DOHH2 (cell line): ENCODE measurements around the gene P3H2.

Source experiments
- H3F3A ChIP-seq: fragments of 200-600 bp; sonication (generic), shearing (Covaris generic); 2 replicates; pipeline ENCODE4 v1.6.0; 2016; ENCODE audit warnings: antibody characterized with exemption, mild to moderate bottlenecking; ENCODE audit not compliant: control insufficient read depth, insufficient read depth
- H3K27ac ChIP-seq: fragments of 200-600 bp; sonication (generic); 2 replicates; pipeline ENCODE4 v1.5.1; 2014; ENCODE audit warnings: low read depth, mild to moderate bottlenecking, low read length, moderate library complexity
- H3K27me3 ChIP-seq: fragments of 200-600 bp; sonication (generic); 2 replicates; pipeline ENCODE4 v1.6.1; 2014; ENCODE audit warnings: mild to moderate bottlenecking, low read length, mixed read lengths; ENCODE audit not compliant: control insufficient read depth
- H3K36me3 ChIP-seq: fragments of 200-600 bp; sonication (generic); 2 replicates; pipeline ENCODE4 v1.6.1; 2014; ENCODE audit warnings: mild to moderate bottlenecking, low read length, moderate library complexity, mixed read lengths; ENCODE audit not compliant: control insufficient read depth
- H3K4me1 ChIP-seq: fragments of 200-600 bp; sonication (generic); 2 replicates; pipeline ENCODE4 v1.6.1; 2014; ENCODE audit warnings: mild to moderate bottlenecking, low read length, mixed read lengths; ENCODE audit not compliant: control insufficient read depth
- H3K4me2 ChIP-seq: fragments of 200-600 bp; sonication (generic); 2 replicates; pipeline ENCODE4 v1.6.0; 2014; ENCODE audit warnings: mild to moderate bottlenecking, low read length, moderate library complexity
- H3K4me3 ChIP-seq: fragments of 200-600 bp; sonication (generic); 2 replicates; pipeline ENCODE4 v1.5.1; 2014; ENCODE audit warnings: mild to moderate bottlenecking, low read length, mixed read lengths
- H3K79me2 ChIP-seq: fragments of 200-600 bp; sonication (generic); 2 replicates; pipeline ENCODE4 v1.6.1; 2014; ENCODE audit warnings: mild to moderate bottlenecking, low read length, mixed read lengths; ENCODE audit not compliant: control insufficient read depth
- H3K9me2 ChIP-seq: fragments of 200-600 bp; sonication (generic); replicated peaks from 2 replicates; pipeline ENCODE4 v1.6.1; 2014; ENCODE audit warnings: mild to moderate bottlenecking, low read length, mixed read lengths; ENCODE audit not compliant: control insufficient read depth
- H3K9me3 ChIP-seq: fragments of 200-600 bp; sonication (generic); 2 replicates; pipeline ENCODE4 v1.6.1; 2014; ENCODE audit warnings: antibody characterized with exemption, low read length, mixed read lengths; ENCODE audit not compliant: control insufficient read depth, insufficient read depth
- H4K20me1 ChIP-seq: fragments of 200-600 bp; sonication (generic); 2 replicates; pipeline ENCODE4 v1.6.0; 2014; ENCODE audit warnings: low read depth, mild to moderate bottlenecking, antibody characterized with exemption, low read length, moderate library complexity; ENCODE audit not compliant: control insufficient read depth, insufficient read depth
- EZH2phosphoT487 ChIP-seq: fragments of 200-600 bp; sonication (generic); IDR thresholded peaks from 2 replicates; pipeline ENCODE4 v1.6.1; 2017; ENCODE audit warnings: borderline replicate concordance, mild to moderate bottlenecking, antibody characterized with exemption, low read length, moderate library complexity, mixed read lengths
- TF ChIP-seq, protein P1 (sequence below): fragments of 200-600 bp; sonication (generic); IDR thresholded peaks from one replicate; pipeline ENCODE4 v1.5.1; 2014; ENCODE audit warnings: antibody characterized with exemption, mild to moderate bottlenecking, low read depth, low read length; ENCODE audit not compliant: poor library complexity, severe bottlenecking

Gene P3H2

DNA sequence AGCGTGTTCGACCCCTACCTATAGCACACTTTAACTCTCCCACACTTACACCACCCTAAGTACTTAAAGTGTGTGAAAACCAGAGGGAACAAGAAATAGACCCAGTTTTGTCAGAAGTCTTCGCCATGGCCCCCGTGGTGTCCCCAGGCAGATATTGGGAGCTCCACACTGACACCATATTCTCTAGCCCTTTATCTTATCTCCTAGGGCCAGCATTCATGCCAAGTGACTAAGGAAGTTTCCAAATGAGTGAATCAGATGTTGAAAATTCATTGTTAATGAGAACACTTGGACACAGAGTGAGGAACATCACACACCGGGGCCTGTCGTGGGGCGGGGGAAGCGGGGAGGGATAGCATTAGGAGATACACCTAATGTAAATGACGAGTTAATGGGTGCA is 31.8 kb downstream of the P3H2 start:
- no peaks in the 10 kb centered on the region for H3K4me1 ChIP-seq
- H3K79me2 ChIP-seq, result no peaks in the 10 kb centered on the region
- no peaks in the 10 kb centered on the region for H3K9me3 ChIP-seq
- TF ChIP-seq EZH2phosphoT487, result no peak
- TF ChIP-seq, protein P1, sequence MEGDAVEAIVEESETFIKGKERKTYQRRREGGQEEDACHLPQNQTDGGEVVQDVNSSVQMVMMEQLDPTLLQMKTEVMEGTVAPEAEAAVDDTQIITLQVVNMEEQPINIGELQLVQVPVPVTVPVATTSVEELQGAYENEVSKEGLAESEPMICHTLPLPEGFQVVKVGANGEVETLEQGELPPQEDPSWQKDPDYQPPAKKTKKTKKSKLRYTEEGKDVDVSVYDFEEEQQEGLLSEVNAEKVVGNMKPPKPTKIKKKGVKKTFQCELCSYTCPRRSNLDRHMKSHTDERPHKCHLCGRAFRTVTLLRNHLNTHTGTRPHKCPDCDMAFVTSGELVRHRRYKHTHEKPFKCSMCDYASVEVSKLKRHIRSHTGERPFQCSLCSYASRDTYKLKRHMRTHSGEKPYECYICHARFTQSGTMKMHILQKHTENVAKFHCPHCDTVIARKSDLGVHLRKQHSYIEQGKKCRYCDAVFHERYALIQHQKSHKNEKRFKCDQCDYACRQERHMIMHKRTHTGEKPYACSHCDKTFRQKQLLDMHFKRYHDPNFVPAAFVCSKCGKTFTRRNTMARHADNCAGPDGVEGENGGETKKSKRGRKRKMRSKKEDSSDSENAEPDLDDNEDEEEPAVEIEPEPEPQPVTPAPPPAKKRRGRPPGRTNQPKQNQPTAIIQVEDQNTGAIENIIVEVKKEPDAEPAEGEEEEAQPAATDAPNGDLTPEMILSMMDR, result no peak
- H3K27ac ChIP-seq, result no peak overlapping the region
- H3K36me3 ChIP-seq, result no peaks in the 10 kb centered on the region
- H3F3A ChIP-seq, result no peaks in the 10 kb centered on the region
- H3K9me2 ChIP-seq, result no peaks in the 10 kb centered on the region
- no peak overlapping the region for H3K4me2 ChIP-seq
- no peaks in the 10 kb centered on the region for H4K20me1 ChIP-seq
- H3K4me3 ChIP-seq, result no peak overlapping the region
- no peaks in the 10 kb centered on the region for H3K27me3 ChIP-seq

DNA sequence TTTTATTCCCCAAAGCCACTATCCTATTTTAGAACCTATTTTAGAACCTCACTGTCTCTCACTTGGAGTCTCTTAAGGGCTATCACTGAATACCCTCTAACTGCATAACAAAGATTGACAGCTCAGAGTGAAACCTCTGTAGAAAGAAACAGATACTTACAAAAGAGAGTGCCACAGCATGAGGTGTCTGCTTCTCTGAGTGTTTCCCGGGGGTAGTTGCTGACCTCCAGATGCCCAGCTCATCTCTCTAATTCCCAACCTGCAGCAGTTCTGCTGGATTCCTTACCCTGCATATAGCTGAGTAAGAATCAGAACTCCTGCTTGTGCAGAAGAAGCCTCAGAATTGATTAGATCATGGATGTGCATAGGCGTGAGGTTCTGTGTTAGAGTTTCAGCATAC is 34.5 kb downstream of the P3H2 start:
- Histone ChIP-seq H3F3A (no peaks in the 10 kb centered on the region), H3K79me2 (no peaks in the 10 kb centered on the region), H3K4me2 (no peak overlapping the region), H3K4me3 (no peak overlapping the region), H3K27me3 (no peaks in the 10 kb centered on the region), H3K9me3 (no peaks in the 10 kb centered on the region), H3K27ac (no peak overlapping the region), H3K9me2 (no peaks in the 10 kb centered on the region), H4K20me1 (no peaks in the 10 kb centered on the region), H3K36me3 (no peaks in the 10 kb centered on the region), H3K4me1 (no peaks in the 10 kb centered on the region)
- TF ChIP-seq, protein P1, result no peak
- no peak for TF ChIP-seq EZH2phosphoT487

DNA sequence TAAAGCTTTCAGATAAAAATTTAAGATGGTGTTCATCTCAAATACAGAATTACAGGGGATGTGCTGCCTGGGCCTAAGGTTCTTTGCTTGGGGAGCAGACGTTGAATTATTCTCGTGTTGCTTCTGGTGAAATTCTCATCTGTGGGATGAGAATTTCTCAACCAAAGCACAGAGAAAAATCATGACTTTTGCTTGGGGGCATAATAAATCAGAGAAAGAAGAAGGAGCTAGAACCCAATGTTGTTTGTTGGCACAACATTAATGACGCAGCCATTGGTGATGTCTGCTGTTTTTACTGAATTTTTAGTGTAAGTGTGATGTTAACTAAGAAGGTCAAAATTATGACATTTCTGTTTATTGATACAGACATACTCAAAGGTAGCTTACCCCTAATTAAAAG is 35.7 kb downstream of the P3H2 start:
- Histone ChIP-seq H3F3A (no peaks in the 10 kb centered on the region), H3K79me2 (no peaks in the 10 kb centered on the region), H3K4me2 (no peak overlapping the region), H4K20me1 (no peaks in the 10 kb centered on the region), H3K9me3 (no peaks in the 10 kb centered on the region), H3K27me3 (no peaks in the 10 kb centered on the region), H3K9me2 (no peaks in the 10 kb centered on the region), H3K27ac (no peak overlapping the region), H3K36me3 (no peaks in the 10 kb centered on the region), H3K4me3 (no peak overlapping the region), H3K4me1 (no peaks in the 10 kb centered on the region)
- TF ChIP-seq, protein P1, result no peak
- no peak for TF ChIP-seq EZH2phosphoT487

DNA sequence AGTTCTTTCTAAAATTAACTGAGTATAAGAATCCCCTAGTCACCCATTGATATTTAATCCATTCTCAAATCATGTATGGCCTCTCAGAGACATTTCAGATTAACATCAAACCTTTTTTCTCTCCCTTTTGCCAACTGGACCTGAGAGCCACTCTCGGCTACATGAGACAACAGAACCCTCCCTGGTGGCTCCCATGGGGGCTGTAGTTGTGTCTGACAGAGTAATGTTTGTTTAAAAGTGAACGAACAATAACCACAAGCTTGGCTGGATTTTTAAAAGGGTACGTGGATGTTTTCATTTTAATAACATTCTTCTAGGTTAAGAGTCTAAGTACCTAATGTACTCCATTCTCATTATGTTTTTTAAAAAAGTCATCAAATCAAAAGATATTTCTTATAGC is 37.1 kb downstream of the P3H2 start:
- TF ChIP-seq EZH2phosphoT487, result no peak
- TF ChIP-seq, protein P1, result no peak
- Histone ChIP-seq H3K27ac (no peak overlapping the region), H3K9me3 (no peaks in the 10 kb centered on the region), H3K27me3 (no peaks in the 10 kb centered on the region), H3K9me2 (no peaks in the 10 kb centered on the region), H4K20me1 (no peaks in the 10 kb centered on the region), H3K36me3 (no peaks in the 10 kb centered on the region), H3K79me2 (no peaks in the 10 kb centered on the region), H3F3A (no peaks in the 10 kb centered on the region), H3K4me1 (no peaks in the 10 kb centered on the region), H3K4me3 (no peak overlapping the region), H3K4me2 (no peak overlapping the region)
